Stomach (tissue), 4 donors: ENCODE data around the gene NCBP2L.

Experiments
- EP300 ChIP-seq: sonication (generic); formaldehyde crosslinking; IDR thresholded peaks from one replicate; pipeline ENCODE4 v1.6.1; 2017; ENCODE audit warnings: antibody characterized with exemption
- TF ChIP-seq, protein P1 (sequence below), 7 experiments: fragments of 450-650 bp in 4 of 7; fragments of 200-600 bp in 3 of 7; sonication (generic) in 3 of 7; IDR thresholded peaks; one replicate each; pipeline ENCODE4 v1.5.1; 2016 to 2019; ENCODE audit warnings: antibody characterized with exemption in 7 of 7, control low read depth in 2 of 7, mild to moderate bottlenecking in 1 of 7

DNA sequence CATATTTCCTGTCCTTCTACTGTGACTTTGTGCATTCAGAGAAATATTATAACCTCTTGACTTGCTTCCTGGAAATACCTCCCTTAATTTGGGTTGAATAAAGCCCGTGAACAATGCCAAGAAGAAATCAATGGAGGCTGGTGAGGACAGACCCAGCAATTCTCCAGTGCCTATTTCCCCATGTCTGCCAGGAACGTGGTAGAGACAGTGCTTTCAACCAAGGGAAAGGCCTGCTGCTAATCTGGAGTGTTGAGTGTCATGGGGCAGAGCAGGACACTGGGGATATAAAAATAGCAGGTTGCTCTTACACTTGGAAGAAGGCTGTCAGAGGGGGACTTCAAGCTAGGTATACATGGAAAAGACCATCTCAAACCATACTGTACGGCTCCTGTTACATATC, 21.8 kb upstream of the NCBP2L start:
- no peak for TF ChIP-seq EP300
- TF ChIP-seq, protein P1, sequence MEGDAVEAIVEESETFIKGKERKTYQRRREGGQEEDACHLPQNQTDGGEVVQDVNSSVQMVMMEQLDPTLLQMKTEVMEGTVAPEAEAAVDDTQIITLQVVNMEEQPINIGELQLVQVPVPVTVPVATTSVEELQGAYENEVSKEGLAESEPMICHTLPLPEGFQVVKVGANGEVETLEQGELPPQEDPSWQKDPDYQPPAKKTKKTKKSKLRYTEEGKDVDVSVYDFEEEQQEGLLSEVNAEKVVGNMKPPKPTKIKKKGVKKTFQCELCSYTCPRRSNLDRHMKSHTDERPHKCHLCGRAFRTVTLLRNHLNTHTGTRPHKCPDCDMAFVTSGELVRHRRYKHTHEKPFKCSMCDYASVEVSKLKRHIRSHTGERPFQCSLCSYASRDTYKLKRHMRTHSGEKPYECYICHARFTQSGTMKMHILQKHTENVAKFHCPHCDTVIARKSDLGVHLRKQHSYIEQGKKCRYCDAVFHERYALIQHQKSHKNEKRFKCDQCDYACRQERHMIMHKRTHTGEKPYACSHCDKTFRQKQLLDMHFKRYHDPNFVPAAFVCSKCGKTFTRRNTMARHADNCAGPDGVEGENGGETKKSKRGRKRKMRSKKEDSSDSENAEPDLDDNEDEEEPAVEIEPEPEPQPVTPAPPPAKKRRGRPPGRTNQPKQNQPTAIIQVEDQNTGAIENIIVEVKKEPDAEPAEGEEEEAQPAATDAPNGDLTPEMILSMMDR (IDR thresholded peaks at IDR 0.05), result no peak
